ENCODE results near the gene METTL16. TPM values are rescaled to one million over a fixed set of nuclear protein-coding genes. Genes with fewer than 3 reads are reported as not detected.

The METTL16 gene, protein sequence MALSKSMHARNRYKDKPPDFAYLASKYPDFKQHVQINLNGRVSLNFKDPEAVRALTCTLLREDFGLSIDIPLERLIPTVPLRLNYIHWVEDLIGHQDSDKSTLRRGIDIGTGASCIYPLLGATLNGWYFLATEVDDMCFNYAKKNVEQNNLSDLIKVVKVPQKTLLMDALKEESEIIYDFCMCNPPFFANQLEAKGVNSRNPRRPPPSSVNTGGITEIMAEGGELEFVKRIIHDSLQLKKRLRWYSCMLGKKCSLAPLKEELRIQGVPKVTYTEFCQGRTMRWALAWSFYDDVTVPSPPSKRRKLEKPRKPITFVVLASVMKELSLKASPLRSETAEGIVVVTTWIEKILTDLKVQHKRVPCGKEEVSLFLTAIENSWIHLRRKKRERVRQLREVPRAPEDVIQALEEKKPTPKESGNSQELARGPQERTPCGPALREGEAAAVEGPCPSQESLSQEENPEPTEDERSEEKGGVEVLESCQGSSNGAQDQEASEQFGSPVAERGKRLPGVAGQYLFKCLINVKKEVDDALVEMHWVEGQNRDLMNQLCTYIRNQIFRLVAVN
- total RNA-seq (10 to 100 TPM; 18.3 to 33.2 (median 24.4) TPM), polyA plus RNA-seq (10 to 100 TPM in 1 of 3 donors, 1 to 10 TPM in 2; 6.5 to 14.0 (median 7.2) TPM)

DNA sequence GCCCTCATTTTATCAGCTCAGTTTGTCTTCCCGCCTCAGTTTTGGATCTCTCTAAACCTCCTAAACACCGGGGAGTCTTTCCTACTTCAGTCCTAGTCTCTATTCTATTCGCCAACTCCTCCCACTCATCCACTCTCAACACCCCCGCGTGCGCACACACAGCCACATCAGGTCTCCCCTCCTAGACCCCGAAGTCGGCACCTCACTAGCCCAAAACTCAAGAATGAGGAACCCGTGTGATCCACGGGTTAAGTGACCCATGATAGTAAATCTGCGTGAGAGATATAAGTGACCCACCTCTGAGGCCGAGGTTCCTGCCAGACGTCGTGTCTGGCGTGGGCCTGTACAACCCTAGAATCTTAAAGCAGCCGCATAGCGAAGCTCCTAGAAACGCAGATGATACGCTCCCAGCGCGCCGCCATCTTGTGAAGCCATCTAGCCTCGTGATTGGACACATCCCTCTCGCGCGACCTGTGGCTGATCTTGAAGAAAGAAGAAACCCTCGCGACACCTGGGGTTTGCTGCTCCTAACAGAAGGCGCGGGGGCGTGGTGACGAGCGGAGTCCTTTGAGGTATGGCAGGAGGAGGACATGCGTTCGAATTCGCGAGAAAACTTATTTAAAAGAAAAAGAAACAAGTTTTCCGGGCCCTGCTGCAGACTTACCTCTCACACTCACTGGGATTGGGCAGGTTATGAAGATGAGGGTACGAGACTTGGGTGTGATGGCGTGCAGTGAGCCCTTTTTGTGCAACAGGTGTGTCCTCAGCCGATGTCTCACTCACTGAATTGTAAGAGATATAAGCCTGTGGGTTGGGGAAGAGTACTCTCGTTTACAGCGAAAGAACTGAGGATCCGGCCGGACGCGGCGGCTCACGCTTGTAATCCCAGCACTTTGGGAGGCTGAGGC lies at the start of gene METTL16:
METTL16 (minus strand) TSS at position 427 of the 908 bp plus-strand sequence. CDS start 9,557 bp downstream, outside the sequence.
- Histone ChIP-seq H3K4me3 (peak within 1 kb of the TSS; percentile 62 to 72 (median 67)), H3K27ac (peak within 1 kb of the TSS; percentile 89 to 93 (median 90)), H3K36me3 (no peaks in the 10 kb centered on the region), H3K27me3 (no peaks in the 10 kb centered on the region), H3K9me3 (no peaks in the 10 kb centered on the region), H3K4me1 (peaks cover 0 to 34% (median 31%) of the 10 kb centered on the region in 4 donors)
- no peak for TF ChIP-seq EP300 (IDR thresholded peaks at IDR 0.05)
- TF ChIP-seq, protein P1, sequence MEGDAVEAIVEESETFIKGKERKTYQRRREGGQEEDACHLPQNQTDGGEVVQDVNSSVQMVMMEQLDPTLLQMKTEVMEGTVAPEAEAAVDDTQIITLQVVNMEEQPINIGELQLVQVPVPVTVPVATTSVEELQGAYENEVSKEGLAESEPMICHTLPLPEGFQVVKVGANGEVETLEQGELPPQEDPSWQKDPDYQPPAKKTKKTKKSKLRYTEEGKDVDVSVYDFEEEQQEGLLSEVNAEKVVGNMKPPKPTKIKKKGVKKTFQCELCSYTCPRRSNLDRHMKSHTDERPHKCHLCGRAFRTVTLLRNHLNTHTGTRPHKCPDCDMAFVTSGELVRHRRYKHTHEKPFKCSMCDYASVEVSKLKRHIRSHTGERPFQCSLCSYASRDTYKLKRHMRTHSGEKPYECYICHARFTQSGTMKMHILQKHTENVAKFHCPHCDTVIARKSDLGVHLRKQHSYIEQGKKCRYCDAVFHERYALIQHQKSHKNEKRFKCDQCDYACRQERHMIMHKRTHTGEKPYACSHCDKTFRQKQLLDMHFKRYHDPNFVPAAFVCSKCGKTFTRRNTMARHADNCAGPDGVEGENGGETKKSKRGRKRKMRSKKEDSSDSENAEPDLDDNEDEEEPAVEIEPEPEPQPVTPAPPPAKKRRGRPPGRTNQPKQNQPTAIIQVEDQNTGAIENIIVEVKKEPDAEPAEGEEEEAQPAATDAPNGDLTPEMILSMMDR (IDR thresholded peaks at IDR 0.05), result no peak
- peak; percentile 68 to 72 for TF ChIP-seq POLR2A (IDR thresholded peaks at IDR 0.05)
- peak; percentile 87 to 95 (median 90) for TF ChIP-seq POLR2AphosphoS5 (IDR thresholded peaks at IDR 0.05)
- intact Hi-C loops (cut with DNase I), result loop anchor here (2.0 to 10.0 kb wide), 3 partner anchors 81 to 201 kb away; partner anchors contain the start of genes CLUH and PAFAH1B1
- DNase-seq, result peak; percentile 99
- 0% methylated on average over 49 of the region's 49 CpGs for WGBS, 2 donors

DNA sequence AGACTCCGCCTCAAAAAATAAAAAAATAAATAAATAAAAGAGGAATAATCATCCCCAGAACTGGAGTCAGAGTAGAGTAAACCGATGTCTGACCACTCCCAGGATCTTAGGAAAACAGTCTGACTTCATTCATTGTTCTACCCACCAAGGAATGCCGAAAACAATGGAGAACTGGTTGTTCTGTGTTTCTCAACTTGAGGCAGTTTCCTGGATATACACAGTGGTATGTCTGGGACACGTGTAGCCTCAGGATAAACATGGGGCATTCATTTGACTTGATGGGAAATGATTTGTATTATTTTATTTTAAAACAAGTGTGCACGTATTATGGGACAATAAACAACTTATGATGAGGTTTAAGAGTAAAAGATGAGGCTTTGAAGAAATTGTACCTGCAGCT lies 49.0 kb upstream of the METTL16 start:
- 92 to 94% methylated on average over 5 of the region's 5 CpGs for WGBS, 2 donors
- TF ChIP-seq EP300 (IDR thresholded peaks at IDR 0.05), result no peak
- TF ChIP-seq, protein P1 (IDR thresholded peaks at IDR 0.05), result no peak
- no peak for TF ChIP-seq POLR2A (IDR thresholded peaks at IDR 0.05)
- no peak for TF ChIP-seq POLR2AphosphoS5 (IDR thresholded peaks at IDR 0.05)
- H3K27ac ChIP-seq, result no peak overlapping the region
- intact Hi-C loops (cut with DNase I), result no loop called here
- no peaks in the 10 kb centered on the region for H3K36me3 ChIP-seq
- no peaks in the 10 kb centered on the region for H3K4me1 ChIP-seq
- H3K9me3 ChIP-seq, result peaks cover 0 to 2% (median 0%) of the 10 kb centered on the region in 4 donors
- DNase-seq, result no peak
- no peaks in the 10 kb centered on the region for H3K27me3 ChIP-seq
- H3K4me3 ChIP-seq, result no peak overlapping the region

DNA sequence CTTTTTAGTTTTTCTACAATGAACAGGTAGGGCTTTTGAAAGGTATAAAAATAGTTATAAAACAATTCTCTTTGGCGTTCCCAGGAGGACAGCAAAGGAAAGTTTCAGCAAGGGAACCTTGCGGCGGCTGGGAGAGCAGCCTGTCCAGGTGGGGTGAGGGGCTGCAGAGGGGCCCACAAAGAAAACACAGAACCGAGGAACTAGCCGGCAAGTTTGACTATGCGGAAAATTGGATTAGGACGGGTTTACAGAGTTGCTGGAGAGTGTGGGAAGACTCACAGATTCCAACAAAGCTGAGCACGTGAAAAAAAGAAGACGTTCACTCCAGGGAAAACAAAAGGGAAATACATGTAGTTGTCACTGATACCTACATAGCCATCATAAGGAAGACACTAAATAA lies 40.2 kb upstream of the METTL16 start:
- no peak for DNase-seq
- Histone ChIP-seq H3K9me3 (peaks cover 0 to 2% (median 0%) of the 10 kb centered on the region in 4 donors), H3K4me1 (no peaks in the 10 kb centered on the region), H3K36me3 (no peaks in the 10 kb centered on the region), H3K4me3 (no peak overlapping the region), H3K27ac (no peak overlapping the region), H3K27me3 (peaks cover 0 to 26% (median 0%) of the 10 kb centered on the region in 3 donors)
- 58 to 62% methylated on average over 9 of the region's 9 CpGs for WGBS, 2 donors
- TF ChIP-seq EP300 (IDR thresholded peaks at IDR 0.05), result no peak
- no peak for TF ChIP-seq POLR2A (IDR thresholded peaks at IDR 0.05)
- no peak for TF ChIP-seq POLR2AphosphoS5 (IDR thresholded peaks at IDR 0.05)
- TF ChIP-seq, protein P1 (IDR thresholded peaks at IDR 0.05), result no peak
- intact Hi-C loops (cut with DNase I), result no loop called here

DNA sequence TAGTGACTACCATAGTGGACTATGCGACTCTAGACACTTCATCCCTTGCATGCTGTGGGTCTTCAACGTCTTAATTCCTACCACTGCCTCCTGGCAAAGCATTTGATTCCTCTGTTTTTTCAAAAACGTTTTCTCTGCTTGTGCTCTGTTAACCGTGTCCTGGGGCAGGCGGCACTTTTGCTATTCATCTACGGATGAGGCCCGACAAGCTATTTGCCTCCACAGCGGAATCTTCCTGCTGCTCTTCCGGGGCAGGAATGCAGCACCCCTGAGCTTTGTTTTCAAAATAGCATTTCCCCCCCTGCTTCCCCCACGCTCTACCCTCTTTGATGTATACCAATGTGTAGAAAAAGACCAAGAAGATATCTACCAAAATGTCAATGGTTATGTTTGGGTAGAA lies 39.8 kb upstream of the METTL16 start:
- H3K27ac ChIP-seq, result no peak overlapping the region
- H3K9me3 ChIP-seq, result no peaks in the 10 kb centered on the region
- TF ChIP-seq POLR2AphosphoS5 (IDR thresholded peaks at IDR 0.05) (no peak), POLR2A (IDR thresholded peaks at IDR 0.05) (no peak), EP300 (IDR thresholded peaks at IDR 0.05) (no peak)
- TF ChIP-seq, protein P1 (IDR thresholded peaks at IDR 0.05), result no peak
- no peaks in the 10 kb centered on the region for H3K36me3 ChIP-seq
- peaks cover 0 to 26% (median 0%) of the 10 kb centered on the region in 3 donors for H3K27me3 ChIP-seq
- DNase-seq, result no peak
- WGBS, 2 donors, result 44 to 55% methylated on average over 10 of the region's 10 CpGs
- no peak overlapping the region for H3K4me3 ChIP-seq
- intact Hi-C loops (cut with DNase I), result no loop called here
- no peaks in the 10 kb centered on the region for H3K4me1 ChIP-seq
